Heart left ventricle (tissue), 16 donors: ENCODE results near the gene PLSCR1. TPM values are rescaled to one million over a fixed set of nuclear protein-coding genes. Genes with fewer than 3 reads are reported as not detected.

Experiments used
- ATAC-seq, 4 donors: fragments of 200-7000 bp; cut with Tn5 transposase; one replicate each; pipeline ENCODE4 v1.9.1; 2020 to 2022; ENCODE audit warnings: moderate library complexity in 4 of 4, mild to moderate bottlenecking in 3 of 4, moderate number of reproducible peaks in 1 of 4
- DNase-seq, 5 donors: peaks; one replicate each; pipeline ENCODE4 v3.0.0-alpha.2; 2020
- H3K27ac ChIP-seq, 12 donors: fragments of 200-600 bp; sonication (generic) in 4 of 12; one replicate each; pipeline versions ENCODE4 v1.5.0 to v1.8.0; 2016 to 2022; ENCODE audit warnings: mild to moderate bottlenecking in 2 of 12
- H3K27me3 ChIP-seq, 9 donors: fragments of 200-600 bp; sonication (generic) in 2 of 9; one replicate each; pipeline versions ENCODE4 v1.5.1 to v1.8.0; 2016 to 2022; ENCODE audit warnings: mild to moderate bottlenecking in 3 of 9
- H3K36me3 ChIP-seq, 9 donors: fragments of 200-600 bp; sonication (generic) in 2 of 9; one replicate each; pipeline versions ENCODE4 v1.5.0 to v1.8.0; 2018 to 2022; ENCODE audit warnings: mild to moderate bottlenecking in 2 of 9
- H3K4me1 ChIP-seq, 12 donors: fragments of 200-600 bp; sonication (generic) in 4 of 12; one replicate each; pipeline versions ENCODE4 v1.5.0 to v1.8.0; 2016 to 2022; ENCODE audit warnings: mild to moderate bottlenecking in 3 of 12
- H3K4me3 ChIP-seq, 12 donors: fragments of 200-600 bp; sonication (generic) in 4 of 12; one replicate each; pipeline versions ENCODE4 v1.5.0 to v1.8.0; 2017 to 2022; ENCODE audit warnings: mild to moderate bottlenecking in 9 of 12, moderate library complexity in 4 of 12
- H3K9me3 ChIP-seq, 12 donors: fragments of 200-600 bp; sonication (generic) in 4 of 12; one replicate each; pipeline versions ENCODE4 v1.5.0 to v1.8.0; 2016 to 2022; ENCODE audit warnings: mild to moderate bottlenecking in 1 of 12
- CTCF ChIP-seq, 12 donors: fragments of 200-600 bp; sonication (generic) in 4 of 12; IDR thresholded peaks; one replicate each; pipeline versions ENCODE4 v1.5.0 to v1.8.0; 2018 to 2022; ENCODE audit warnings: antibody characterized with exemption in 12 of 12, mild to moderate bottlenecking in 5 of 12
- POLR2A ChIP-seq, 2 donors: fragments of 450-650 bp; IDR thresholded peaks; one replicate each; pipeline ENCODE4 v1.6.1; 2017; ENCODE audit warnings: antibody characterized with exemption in 2 of 2, mild to moderate bottlenecking in 2 of 2, moderate library complexity in 2 of 2
- WGBS, 4 donors: extraction: QIAGEN DNeasy Blood & Tissue Kit in 2 of 4; methylation state at CpG; one replicate each; pipeline versions ENCODE4 v1.1.5 to v1.1.7; 2013 to 2018; 5-methylcytosine and 5-hydroxymethylcytosine counted together
- intact Hi-C, 10 donors: fragments of 100-400 bp; cut with DNase I; formaldehyde crosslinking; loops; one replicate each; pipeline versions ENCODE4 v1.11.1 to v1.14.2; 2022
- polyA plus RNA-seq, 2 donors: library from polyadenylated mRNA; stranded (reverse); fragments of 200-250 nt; gene quantifications; one replicate each; pipeline ENCODE4 v1.2.3, GENCODE V29; 2013
- total RNA-seq, 9 donors: library from RNA; depleted of rRNA in 2 of 9; stranded (reverse); fragments of >200 nt in 2 of 9; fragmentation: NEBNext Ultra II Directional in 3 of 9; extraction: Animal tissue kit (Norgen Biotek cat#: 25700) in 3 of 9; gene quantifications; one replicate each; pipeline versions ENCODE4 v1.1.0 to v1.2.4, GENCODE V29; 2016 to 2023
- donor health status: ischemic (EF 13 %, LVEDD 7.1; RV severe dilation, severe dysfunction).
- donor health status: healthy with polysubstance abuse.
- donor health status: DM: no; HTN: yes; CAD: no.
- donor health status: DM: no; HTN: no; CAD: no.
- donor health status: ischemic (EF 25% LVEDD 6.9; RV normal size, moderate dysfunction).
- donor health status: ischemic (EF 25% LVEDD 5.7; RV mildly dilated, moderate dysfunction).
- donor health status: healthy.
- donor health status: DM: yes; HTN: yes; CAD: no.
- donor health status: ischemic (EF 35%, LVEDD 5.7; RV mildly dilated, moderate dysfunction).
- donor health status: nonischemic (EF 11% LVEDD 7.7; RV severe dilation, severe dysfunction).
- donor health status: DM: yes; HTN: yes; CAD: no.
- donor health status: PGD.
- donor health status: ischemic (EF 29% LVEDD 5.4; RV normal size, mild dysfunction).
- donor health status: nonischemic (EF 23%, LVEDD 6.1; RV moderate dilation, normal function).

The PLSCR1 gene
- total and polyA plus RNA-seq, 11 donors = 6.9 to 113 (median 25.8) TPM

GRCh38 chr3:146559388-146559787, 15.0 kb upstream of the PLSCR1 start:
- intact Hi-C loops = no loop called here
- ATAC-seq = no peak

GRCh38 chr3:146558781-146559180, 14.4 kb upstream of the PLSCR1 start:
- no peak for ATAC-seq
- H3K9me3 ChIP-seq = no peaks in the 10 kb centered on the region
- no peak overlapping the region for H3K4me3 ChIP-seq
- intact Hi-C loops = no loop called here
- H3K27me3 ChIP-seq = no peaks in the 10 kb centered on the region
- H3K27ac ChIP-seq = no peak overlapping the region
- 27 to 78% (median 74%) methylated on average over 2 of the region's 2 CpGs for WGBS, 4 donors
- peaks cover 0 to 11% (median 0%) of the 10 kb centered on the region in 12 donors for H3K4me1 ChIP-seq
- TF ChIP-seq POLR2A (IDR thresholded peaks at IDR 0.05) (no peak), CTCF (IDR thresholded peaks at IDR 0.05) (no peak)
- H3K36me3 ChIP-seq = no peaks in the 10 kb centered on the region
- DNase-seq = no peak

More at GRCh38 chr3:146559388-146559787, 15.0 kb upstream of the PLSCR1 start:
- Histone ChIP-seq H3K36me3 (no peaks in the 10 kb centered on the region), H3K4me1 (peaks cover 0 to 11% (median 0%) of the 10 kb centered on the region in 12 donors), H3K27ac (no peak overlapping the region), H3K4me3 (no peak overlapping the region), H3K9me3 (no peaks in the 10 kb centered on the region), H3K27me3 (no peaks in the 10 kb centered on the region)
- 91 to 99% (median 98%) methylated on average over 3 of the region's 3 CpGs for WGBS, 4 donors
- no peak for TF ChIP-seq POLR2A (IDR thresholded peaks at IDR 0.05)
- TF ChIP-seq CTCF (IDR thresholded peaks at IDR 0.05) = no peak
- DNase-seq = no peak

GRCh38 chr3:146557745-146558144, 13.3 kb upstream of the PLSCR1 start:
- no peaks in the 10 kb centered on the region for H3K27me3 ChIP-seq
- 64 to 86% (median 82%) methylated on average over 4 of the region's 4 CpGs for WGBS, 4 donors
- no peak overlapping the region for H3K27ac ChIP-seq
- ATAC-seq (no peak), DNase-seq (no peak)
- H3K36me3 ChIP-seq = no peaks in the 10 kb centered on the region
- peaks cover 0 to 11% (median 0%) of the 10 kb centered on the region in 12 donors for H3K4me1 ChIP-seq
- no peak overlapping the region for H3K4me3 ChIP-seq
- intact Hi-C loops = no loop called here
- no peak for TF ChIP-seq POLR2A (IDR thresholded peaks at IDR 0.05)
- TF ChIP-seq CTCF (IDR thresholded peaks at IDR 0.05) = no peak
- H3K9me3 ChIP-seq = no peaks in the 10 kb centered on the region

- 91 to 97% (median 97%) methylated on average over 3 of the region's 3 CpGs for WGBS, 4 donors
- intact Hi-C loops = no loop called here
- no peaks in the 10 kb centered on the region for H3K36me3 ChIP-seq
- no peak overlapping the region for H3K27ac ChIP-seq
- no peaks in the 10 kb centered on the region for H3K27me3 ChIP-seq
- peaks cover 0 to 21% (median 0%) of the 10 kb centered on the region in 12 donors for H3K4me1 ChIP-seq
- TF ChIP-seq CTCF (IDR thresholded peaks at IDR 0.05) = no peak
- no peak for TF ChIP-seq POLR2A (IDR thresholded peaks at IDR 0.05)
- H3K4me3 ChIP-seq = no peak overlapping the region
- ATAC-seq = no peak
- DNase-seq = no peak
- H3K9me3 ChIP-seq = no peaks in the 10 kb centered on the region
Measured at GRCh38 chr3:146555311-146555710, 10.9 kb upstream of the PLSCR1 start.
